Measurements from ENCODE around the gene HOXB4. TPM values are rescaled to one million over a fixed set of nuclear protein-coding genes. Genes with fewer than 3 reads are reported as not detected.

The HOXB4 gene
- total and polyA plus RNA-seq, 10 of the 15 experiments (the other 5 are each of a cell fraction or from before 2014, with no cell fraction given), result 0.35 to 5.8 (median 3.0) TPM

GRCh38 chr17:48592577-48592976 is 14.4 kb upstream of the HOXB4 start:
- intact Hi-C loops (cut with micrococcal nuclease; ENCODE audit: unreplicated experiment) (no loop called here), in situ Hi-C loops (cut with MboI) (no loop called here)
- Histone ChIP-seq H3K9ac (ENCODE audit: control insufficient read depth, insufficient read depth, low read length) (no peak overlapping the region), H3K4me2 (ENCODE audit: control insufficient read depth, insufficient read depth) (peak overlapping the region; percentile 98), H3K4me1 (ENCODE audit: control insufficient read depth, insufficient read depth, low read length) (peaks cover 10% of the 10 kb centered on the region), H3K4me3 (no peak overlapping the region; the same call in 1 of the 2 replicates), H3K79me2 (ENCODE audit: control insufficient read depth, insufficient read depth, low read length) (no peaks in the 10 kb centered on the region), H2AFZ (ENCODE audit: control insufficient read depth, low read depth, low read length) (no peak overlapping the region), H3K36me3 (ENCODE audit: control insufficient read depth in 2 of 2, insufficient read depth in 2 of 2, low read length in 1 of 2) (no peaks in the 10 kb centered on the region), H3K9me3 (replicated peaks; ENCODE audit: control insufficient read depth, insufficient read depth, low read length) (no peaks in the 10 kb centered on the region), H4K20me1 (ENCODE audit: control insufficient read depth, insufficient read depth) (no peaks in the 10 kb centered on the region), H3K27ac (ENCODE audit: control insufficient read depth, insufficient read depth) (no peak overlapping the region), H3K27me3 (replicated peaks in 1 of 2; ENCODE audit: control insufficient read depth in 2 of 2, insufficient read depth in 2 of 2, low read length in 1 of 2) (peaks cover 3 to 21% of the 10 kb centered on the region in 2 experiments)
- WGBS (ENCODE audit: insufficient coverage, insufficient replicate concordance, low lambda C conversion rate, missing lambda C conversion rate), result 24% methylated on average over 14 of the region's 14 CpGs
- ChIA-PET RAD21 (ENCODE audit: unreplicated experiment) (interaction anchor here (0.7 to 3.8 kb wide), 53 partner anchors 9 to 580 kb away, joined by 3 to 35 read pairs (median 4); no protein-coding TSS in a partner anchor), POLR2A (interaction anchor here (0.5 to 1.5 kb wide), 5 partner anchors 9 to 372 kb away, joined by 3 to 6 read pairs (median 3); no protein-coding TSS in a partner anchor), SMC1A (ENCODE audit: uncharacterized antibody, unreplicated experiment) (interaction anchor here (0.7 to 4.3 kb wide), 37 partner anchors 9 to 516 kb away, joined by 3 to 47 read pairs (median 4); partner anchors contain the start of gene HOXB8), CTCF (interaction anchor here (0.6 to 4.8 kb wide), 59 partner anchors 16 to 568 kb away, joined by 3 to 113 read pairs (median 4); partner anchors contain the start of genes HOXB7 and HOXB8)
- FAIRE-seq (no peak), ATAC-seq (peak; percentile 55), DNase-seq (ENCODE audit: low read depth, low spot score) (no peak)
- no TSS peak for BruUV-seq (replicated peaks)
- no peak for TF ChIP-seq JUND (IDR thresholded peaks at IDR 0.05; ENCODE audit: low read depth, low read length)
- no peak for TF ChIP-seq KLF5 (IDR thresholded peaks at IDR 0.05; ENCODE audit: partially characterized antibody)
- TF ChIP-seq IKZF2 (IDR thresholded peaks at IDR 0.05), result no peak
- no peak for TF ChIP-seq KAT2A (conservative IDR thresholded peaks at IDR 0.05; ENCODE audit: control insufficient read depth, low read depth, low read length)
- TF ChIP-seq ZBED1 (IDR thresholded peaks at IDR 0.05; ENCODE audit: borderline replicate concordance), result no peak
- no peak for TF ChIP-seq SMAD1 (IDR thresholded peaks at IDR 0.05; ENCODE audit: low read depth, partially characterized antibody)
- no peak for TF ChIP-seq MXI1 (IDR thresholded peaks at IDR 0.05; ENCODE audit: low read depth, low read length)
- no peak for TF ChIP-seq ZBTB4 (CRISPR knock-in tag; IDR thresholded peaks at IDR 0.05)
- no peak for TF ChIP-seq ZNF384 (IDR thresholded peaks at IDR 0.05; ENCODE audit: borderline replicate concordance, low read depth, low read length)

Data from GM12878 (cell line).